DND-41 (cell line): ENCODE measurements around the gene DACH1.

Experiments used
- EZH2 ChIP-seq: IDR thresholded peaks from 3 replicates; pipeline ENCODE4 v1.6.1; 2012; ENCODE audit warnings: borderline replicate concordance, low read depth, mild to moderate bottlenecking, moderate library complexity, low read length, inconsistent platforms; ENCODE audit not compliant: severe bottlenecking
- TF ChIP-seq, protein P1 (sequence below): IDR thresholded peaks from 2 replicates; pipeline ENCODE4 v1.5.1; 2012; ENCODE audit warnings: borderline replicate concordance, low read length, moderate library complexity, mild to moderate bottlenecking; ENCODE audit not compliant: poor library complexity, severe bottlenecking; ENCODE audit errors: extremely low read depth

DNA sequence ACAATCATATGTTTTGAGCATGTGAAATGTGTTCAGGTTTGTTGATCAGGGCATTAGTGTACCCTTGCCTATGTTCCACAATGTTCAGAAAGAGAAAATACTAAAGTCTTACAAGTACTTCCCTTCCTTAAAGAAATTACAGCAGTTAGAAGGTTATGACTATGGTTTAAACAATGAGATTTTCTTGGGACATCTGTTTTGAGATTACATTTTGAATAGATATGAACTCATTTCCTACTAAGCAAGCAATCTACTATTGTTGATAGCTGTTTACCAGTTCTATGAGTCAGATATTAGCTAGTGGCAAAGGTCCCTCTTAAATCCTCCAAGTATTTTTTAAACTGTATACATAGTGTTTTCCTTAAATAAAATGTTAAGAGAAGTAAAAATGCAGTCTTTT lies 241.3 kb downstream of the DACH1 start:
- TF ChIP-seq, protein P1, sequence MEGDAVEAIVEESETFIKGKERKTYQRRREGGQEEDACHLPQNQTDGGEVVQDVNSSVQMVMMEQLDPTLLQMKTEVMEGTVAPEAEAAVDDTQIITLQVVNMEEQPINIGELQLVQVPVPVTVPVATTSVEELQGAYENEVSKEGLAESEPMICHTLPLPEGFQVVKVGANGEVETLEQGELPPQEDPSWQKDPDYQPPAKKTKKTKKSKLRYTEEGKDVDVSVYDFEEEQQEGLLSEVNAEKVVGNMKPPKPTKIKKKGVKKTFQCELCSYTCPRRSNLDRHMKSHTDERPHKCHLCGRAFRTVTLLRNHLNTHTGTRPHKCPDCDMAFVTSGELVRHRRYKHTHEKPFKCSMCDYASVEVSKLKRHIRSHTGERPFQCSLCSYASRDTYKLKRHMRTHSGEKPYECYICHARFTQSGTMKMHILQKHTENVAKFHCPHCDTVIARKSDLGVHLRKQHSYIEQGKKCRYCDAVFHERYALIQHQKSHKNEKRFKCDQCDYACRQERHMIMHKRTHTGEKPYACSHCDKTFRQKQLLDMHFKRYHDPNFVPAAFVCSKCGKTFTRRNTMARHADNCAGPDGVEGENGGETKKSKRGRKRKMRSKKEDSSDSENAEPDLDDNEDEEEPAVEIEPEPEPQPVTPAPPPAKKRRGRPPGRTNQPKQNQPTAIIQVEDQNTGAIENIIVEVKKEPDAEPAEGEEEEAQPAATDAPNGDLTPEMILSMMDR, result no peak
- TF ChIP-seq EZH2, result no peak
